ENCODE data around the gene LRP3. TPM values are rescaled to one million over a fixed set of nuclear protein-coding genes. Genes with fewer than 3 reads are reported as not detected.
"Not testable (repeated sequence)": the region's sequence is repeated elsewhere in the genome, so short reads cannot be mapped to it uniquely, and the experiment has no call there.

LRP3 gene
- total RNA-seq, 1 donor from 2014 or later, result 46.9 TPM

DNA sequence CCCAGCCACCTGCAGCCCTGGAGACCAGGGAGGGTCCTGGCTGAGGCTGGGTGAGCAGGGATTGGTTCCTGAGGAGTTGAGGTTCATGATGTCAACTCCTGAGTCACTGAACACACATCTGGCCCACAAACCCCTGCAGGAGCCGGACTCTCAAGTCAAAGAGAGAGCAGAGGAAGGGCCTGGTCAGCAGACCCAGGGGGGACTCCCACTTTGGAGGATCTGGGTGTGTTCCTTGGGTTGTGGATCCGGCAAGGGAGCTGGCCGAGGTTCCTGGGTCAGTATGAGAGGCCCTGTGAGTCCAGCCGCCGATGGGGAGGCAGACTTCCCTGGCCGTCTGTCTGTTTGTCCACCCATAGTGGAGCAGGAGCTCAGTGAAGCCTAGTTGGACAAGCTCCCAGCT lies 27.5 kb downstream of the LRP3 start:
- H3K36me3 Mint-ChIP-seq (ENCODE audit: unreplicated experiment), result peaks cover 10% of the 10 kb centered on the region
- peaks cover 2% of the 10 kb centered on the region for H3K9me3 Mint-ChIP-seq (ENCODE audit: unreplicated experiment)
- H3K27ac Mint-ChIP-seq (ENCODE audit: unreplicated experiment), result no peak overlapping the region
- no peak for DNase-seq
- no peak for TF ChIP-seq CTCF (IDR thresholded peaks at IDR 0.05; ENCODE audit: partially characterized antibody, unreplicated experiment)
- peaks cover 11% of the 10 kb centered on the region for H3K27me3 Mint-ChIP-seq (ENCODE audit: unreplicated experiment)
- peaks cover 2% of the 10 kb centered on the region for H3K4me1 Mint-ChIP-seq (ENCODE audit: low read depth, unreplicated experiment)
- no peak overlapping the region for H3K4me3 Mint-ChIP-seq (ENCODE audit: unreplicated experiment)

DNA sequence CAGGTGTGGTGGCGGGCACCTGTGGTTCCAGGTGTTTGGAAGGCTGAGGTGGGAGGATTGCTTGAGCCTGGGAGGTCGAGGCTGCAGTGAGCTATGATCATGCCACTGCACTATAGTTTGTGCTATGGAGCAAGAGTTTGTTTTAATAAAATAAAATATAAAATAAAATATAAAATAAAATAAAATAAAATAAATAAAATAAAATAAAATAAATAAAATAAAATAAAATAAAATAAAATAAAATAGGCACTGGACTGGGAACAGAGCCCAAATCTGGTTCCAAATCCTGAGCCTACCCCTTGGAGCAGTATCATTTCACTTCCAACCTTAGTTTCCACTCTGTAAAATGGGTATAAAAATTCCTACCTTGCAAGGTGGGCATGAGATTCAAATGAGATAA lies 28.1 kb downstream of the LRP3 start:
- H3K27me3 Mint-ChIP-seq (ENCODE audit: unreplicated experiment), result peaks cover 11% of the 10 kb centered on the region
- not testable (repeated sequence) for H3K4me3 Mint-ChIP-seq (ENCODE audit: unreplicated experiment); DNase-seq

DNA sequence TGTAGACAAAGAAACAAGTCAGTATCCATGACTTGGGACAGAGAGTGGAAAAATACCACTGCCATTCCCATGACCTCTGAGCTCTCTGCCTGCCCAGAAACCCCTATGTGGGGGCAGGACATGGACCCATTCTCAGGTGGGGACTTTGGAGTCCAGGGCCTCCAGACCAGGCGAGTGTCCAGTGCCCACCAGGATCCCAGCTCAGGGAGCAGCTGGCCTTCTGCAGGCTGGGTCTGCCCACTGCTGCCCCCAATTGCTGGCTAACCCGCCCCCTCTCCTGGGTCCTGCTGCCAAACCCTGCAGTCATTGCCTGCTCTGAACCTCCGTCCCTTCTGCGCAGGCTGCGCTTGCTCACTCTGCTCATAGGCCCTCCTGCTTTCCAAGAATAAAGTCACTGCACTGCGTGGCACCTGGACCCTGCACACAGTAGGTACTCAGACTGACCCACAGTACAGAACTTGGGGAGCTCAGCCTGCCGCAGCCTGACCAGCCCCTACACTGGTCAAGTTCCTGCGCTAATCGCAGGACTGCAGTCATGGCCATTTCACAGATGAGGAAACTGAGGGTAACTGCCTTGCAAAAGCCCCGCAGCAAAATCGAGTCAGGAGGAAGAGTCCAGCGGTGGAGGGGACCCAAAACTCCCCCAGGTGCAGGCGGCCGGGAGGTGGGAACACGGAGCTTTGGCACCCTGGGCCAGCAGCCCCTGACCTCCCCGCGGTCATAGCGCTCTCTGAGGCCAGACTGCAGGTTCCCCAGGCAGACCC lies 30.7 kb downstream of the LRP3 start:
- H3K9me3 Mint-ChIP-seq (ENCODE audit: unreplicated experiment), result peaks cover 11% of the 10 kb centered on the region
- H3K27ac Mint-ChIP-seq (ENCODE audit: unreplicated experiment), result no peak overlapping the region
- H3K4me1 Mint-ChIP-seq (ENCODE audit: low read depth, unreplicated experiment), result peaks cover 2% of the 10 kb centered on the region
- H3K36me3 Mint-ChIP-seq (ENCODE audit: unreplicated experiment), result peaks cover 27% of the 10 kb centered on the region
- peaks cover 19% of the 10 kb centered on the region for H3K27me3 Mint-ChIP-seq (ENCODE audit: unreplicated experiment)
- no peak overlapping the region for H3K4me3 Mint-ChIP-seq (ENCODE audit: unreplicated experiment)
- TF ChIP-seq CTCF (IDR thresholded peaks at IDR 0.05; ENCODE audit: partially characterized antibody, unreplicated experiment), result no peak
- DNase-seq, result no peak

More for the DNA sequence above, 28.1 kb downstream of the LRP3 start:
- H3K36me3 Mint-ChIP-seq (ENCODE audit: unreplicated experiment), result peaks cover 10% of the 10 kb centered on the region
- not testable (repeated sequence) for H3K9me3 Mint-ChIP-seq (ENCODE audit: unreplicated experiment); H3K4me1 Mint-ChIP-seq (ENCODE audit: low read depth, unreplicated experiment); H3K27ac Mint-ChIP-seq (ENCODE audit: unreplicated experiment)

- peaks cover 2% of the 10 kb centered on the region for H3K4me1 Mint-ChIP-seq (ENCODE audit: low read depth, unreplicated experiment)
- no peak for TF ChIP-seq CTCF (IDR thresholded peaks at IDR 0.05; ENCODE audit: partially characterized antibody, unreplicated experiment)
- peaks cover 12% of the 10 kb centered on the region for H3K9me3 Mint-ChIP-seq (ENCODE audit: unreplicated experiment)
- H3K4me3 Mint-ChIP-seq (ENCODE audit: unreplicated experiment), result peak within 1 kb of the TSS; percentile 57
- no peak for DNase-seq
- peaks cover 24% of the 10 kb centered on the region for H3K36me3 Mint-ChIP-seq (ENCODE audit: unreplicated experiment)
- H3K27ac Mint-ChIP-seq (ENCODE audit: unreplicated experiment), result no peak within 1 kb of the TSS
- H3K27me3 Mint-ChIP-seq (ENCODE audit: unreplicated experiment), result peaks cover 21% of the 10 kb centered on the region
Observed at GRCh38 chr19:33225458-33225926, 31.4 kb downstream of the LRP3 start, which contains the start of gene SLC7A10. Gene SLC7A10 (minus strand): TSS chr19:33225850. CDS start chr19:33225703, 147 bp downstream.

DNA sequence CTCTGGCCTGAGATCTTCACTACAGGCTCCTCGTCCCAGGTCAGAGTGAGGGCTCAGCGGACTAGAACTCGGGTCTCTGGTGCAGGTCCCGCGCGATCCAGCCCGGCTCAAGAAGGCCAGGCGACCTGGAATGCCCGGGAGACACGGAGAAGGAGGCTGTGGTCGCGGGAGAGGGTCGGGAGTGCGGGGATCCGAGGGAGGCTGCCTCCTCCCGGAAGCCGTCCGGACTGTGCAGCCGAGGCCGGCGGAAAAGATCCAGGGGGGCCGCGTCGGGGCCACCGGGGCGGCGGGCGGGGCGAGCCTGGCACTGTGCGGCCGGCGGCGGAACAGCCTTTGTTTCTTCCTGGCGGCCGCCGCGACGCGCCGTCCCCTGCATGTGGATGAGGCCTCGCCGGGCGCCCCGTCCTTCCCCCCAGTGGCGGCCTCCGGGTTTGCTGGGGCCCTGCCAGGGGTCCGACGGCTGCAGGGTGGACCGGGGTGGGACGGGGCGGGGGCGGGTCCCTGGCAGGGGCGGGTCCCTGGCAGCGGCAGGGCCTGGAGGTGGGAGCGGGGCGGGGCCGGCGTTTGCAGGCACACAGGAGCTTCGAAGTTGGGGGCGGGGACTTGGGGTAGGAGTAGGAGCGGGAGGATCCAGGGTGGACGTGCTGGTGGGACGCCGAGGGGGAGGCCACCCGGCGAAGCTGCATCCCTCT lies 32.6 kb downstream of the LRP3 start:
- TF ChIP-seq CTCF (IDR thresholded peaks at IDR 0.05; ENCODE audit: partially characterized antibody, unreplicated experiment), result no peak
- H3K36me3 Mint-ChIP-seq (ENCODE audit: unreplicated experiment), result peaks cover 17% of the 10 kb centered on the region
- H3K27ac Mint-ChIP-seq (ENCODE audit: unreplicated experiment), result no peak overlapping the region
- no peak for DNase-seq
- peaks cover 25% of the 10 kb centered on the region for H3K27me3 Mint-ChIP-seq (ENCODE audit: unreplicated experiment)
- H3K9me3 Mint-ChIP-seq (ENCODE audit: unreplicated experiment), result peaks cover 12% of the 10 kb centered on the region
- peaks cover 2% of the 10 kb centered on the region for H3K4me1 Mint-ChIP-seq (ENCODE audit: low read depth, unreplicated experiment)
- H3K4me3 Mint-ChIP-seq (ENCODE audit: unreplicated experiment), result peak overlapping the region; percentile 57

All from glutamatergic neuron (in vitro differentiated cells).